ENCODE results near the gene CMTM7. TPM values are rescaled to one million over a fixed set of nuclear protein-coding genes. Genes with fewer than 3 reads are reported as not detected.

Gene CMTM7
- total RNA-seq, 8 experiments from 2014 or later: 1.2 to 48.2 (median 5.4) TPM

DNA sequence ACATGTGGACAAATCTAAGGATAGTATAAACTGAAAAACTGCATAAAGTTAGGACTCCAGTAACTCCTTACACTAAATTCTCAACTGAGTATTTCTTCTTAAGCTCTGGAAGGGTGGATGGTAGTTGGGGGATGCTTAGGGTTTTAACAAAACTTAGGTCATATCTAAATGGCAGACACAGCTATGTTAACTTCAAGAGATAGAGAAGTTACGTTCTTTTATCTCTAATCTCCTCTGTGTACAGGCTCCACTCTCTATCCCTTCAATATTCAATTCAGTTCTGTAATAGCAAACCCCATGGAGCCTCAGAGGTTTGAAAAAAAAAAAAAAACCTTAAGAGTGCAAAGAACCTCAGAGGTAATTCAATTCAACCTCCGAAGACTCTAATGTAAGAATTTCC is 107.9 kb downstream of the CMTM7 start:
- no peak overlapping the region for H3K4me3 ChIP-seq
- in situ Hi-C loops (cut with MboI; ENCODE audit: low pct_unique_long_range_greater_than_20kb in 2 of 9, low sequenced_read_pairs in 9 of 9, unreplicated experiment in 9 of 9): no loop called here
- H3K27ac ChIP-seq: no peak overlapping the region
- H3K4me1 ChIP-seq (replicated peaks in 1 of 2): peaks cover 0 to 8% of the 10 kb centered on the region in 2 donors
- no peak for ATAC-seq (replicated peaks in 6 of 8)
- WGBS, 10 experiments: 71 to 100% (median 100%) methylated on average over 1 to 2 of the region's 2 CpGs; no CpG with 5 or more reads in 2 of the 10 experiments

DNA sequence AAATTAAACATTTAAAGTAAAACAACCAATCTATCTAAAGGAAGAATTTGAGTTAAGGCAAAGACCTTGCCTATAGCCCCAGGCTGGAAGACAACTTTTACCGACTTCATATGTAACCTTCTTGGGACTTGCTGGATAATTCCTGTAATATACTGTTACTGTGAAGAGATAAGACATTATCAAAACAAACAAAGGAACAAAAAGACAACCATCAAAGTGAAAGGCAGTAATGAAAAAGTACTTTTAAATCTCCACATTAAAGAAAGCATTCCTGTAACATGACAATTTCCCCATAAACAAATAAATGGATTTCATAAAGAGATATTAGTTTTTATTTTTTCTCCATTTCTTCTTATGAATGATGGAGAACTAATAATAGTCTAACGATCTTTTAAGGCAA is 108.6 kb downstream of the CMTM7 start:
- no peak for ATAC-seq (replicated peaks in 6 of 8)
- in situ Hi-C loops (cut with MboI; ENCODE audit: low pct_unique_long_range_greater_than_20kb in 2 of 9, low sequenced_read_pairs in 9 of 9, unreplicated experiment in 9 of 9): loop anchor here in 4 of 9 experiments (10.0 to 25.0 kb wide), 2 partner anchors 162 to 165 kb away; no protein-coding TSS in a partner anchor
- H3K4me1 ChIP-seq (replicated peaks in 1 of 2): peaks cover 0 to 8% of the 10 kb centered on the region in 2 donors
- H3K27ac ChIP-seq: no peak overlapping the region
- 51 to 94% (median 79%) methylated on average over 1 to 2 of the region's 2 CpGs; no CpG with 5 or more reads in 2 of the 10 experiments for WGBS, 10 experiments
- no peak overlapping the region for H3K4me3 ChIP-seq

DNA sequence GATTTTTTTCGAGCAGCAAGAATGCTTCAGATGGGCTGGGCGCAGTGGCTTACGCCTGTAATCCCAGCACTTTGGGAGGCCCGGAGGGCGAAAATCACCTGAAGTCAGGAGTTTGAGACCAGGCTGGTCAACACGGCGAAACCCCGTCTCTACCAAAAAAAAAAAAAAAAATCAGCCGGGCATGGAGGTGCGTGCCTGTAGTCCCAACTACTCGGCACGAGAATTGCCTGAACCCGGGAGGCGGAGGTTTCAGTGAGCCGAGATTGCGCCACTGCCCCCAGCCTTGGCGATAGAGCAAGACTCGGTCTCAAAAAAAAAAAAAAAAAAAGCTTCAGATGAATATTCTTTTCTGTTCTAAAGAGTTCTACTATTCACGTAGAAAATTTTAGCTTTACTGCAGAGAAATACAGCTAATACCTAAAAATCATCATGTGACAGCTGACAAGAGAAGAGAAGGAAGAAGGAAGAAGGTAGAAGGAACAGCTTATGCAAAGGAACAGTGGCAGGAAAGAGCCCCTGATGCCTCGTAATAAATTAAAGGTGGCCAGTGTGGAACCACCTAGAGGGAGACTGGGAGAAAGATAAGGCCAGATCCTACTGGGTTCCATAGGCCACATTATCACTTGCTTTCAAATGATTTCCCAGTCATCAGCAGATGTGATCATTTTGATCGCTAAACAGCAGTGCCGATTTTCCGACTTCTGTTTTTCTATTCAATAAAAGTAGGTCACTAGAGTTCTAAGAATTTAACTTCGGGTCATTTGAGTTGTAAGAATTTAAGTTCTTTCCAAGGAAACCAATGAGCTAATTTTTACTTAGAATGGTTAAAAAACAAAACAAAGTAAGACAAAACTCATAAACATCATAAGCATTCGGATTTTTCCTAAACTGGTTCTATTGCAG is 109.5 kb downstream of the CMTM7 start:
- Histone ChIP-seq H3K4me3 (peak overlapping the region; percentile 82 to 97 (median 90)), H3K27ac (no peak overlapping the region), H3K4me1 (replicated peaks in 1 of 2) (peaks cover 0 to 8% of the 10 kb centered on the region in 2 donors)
- ATAC-seq (replicated peaks in 6 of 8): no peak
- in situ Hi-C loops (cut with MboI; ENCODE audit: low pct_unique_long_range_greater_than_20kb in 2 of 9, low sequenced_read_pairs in 9 of 9, unreplicated experiment in 9 of 9): loop anchor here in 4 of 9 experiments (10.0 to 25.0 kb wide), 2 partner anchors 161 to 164 kb away; no protein-coding TSS in a partner anchor
- 44 to 77% (median 58%) methylated on average over 6 to 25 of the region's 25 CpGs for WGBS, 10 experiments

DNA sequence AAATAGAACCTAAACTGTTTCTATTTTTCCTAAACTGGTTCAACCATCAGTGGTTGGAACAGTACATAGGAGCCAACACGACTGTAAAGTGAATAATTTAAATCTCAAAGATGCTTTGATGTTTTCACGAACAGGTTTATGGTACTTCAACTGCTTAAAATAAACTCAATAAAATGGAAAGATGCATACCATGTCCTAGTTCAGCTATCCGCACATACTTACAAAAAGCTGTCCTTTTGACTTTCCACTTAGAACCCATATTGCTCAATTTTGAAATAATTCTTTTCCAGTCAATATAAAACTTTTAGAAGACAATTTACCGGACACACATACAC is 110.1 kb downstream of the CMTM7 start:
- ATAC-seq (replicated peaks in 6 of 8): no peak
- 0 to 11% (median 0%) methylated on average over 1 to 4 of the region's 4 CpGs; no CpG with 5 or more reads in 1 of the 10 experiments for WGBS, 10 experiments
- Histone ChIP-seq H3K4me3 (peak overlapping the region; percentile 82 to 97 (median 90)), H3K27ac (no peak overlapping the region), H3K4me1 (replicated peaks in 1 of 2) (peaks cover 0 to 8% of the 10 kb centered on the region in 2 donors)
- in situ Hi-C loops (cut with MboI; ENCODE audit: low pct_unique_long_range_greater_than_20kb in 2 of 9, low sequenced_read_pairs in 9 of 9, unreplicated experiment in 9 of 9): loop anchor here in 4 of 9 experiments (10.0 to 25.0 kb wide), 2 partner anchors 161 to 163 kb away; no protein-coding TSS in a partner anchor

DNA sequence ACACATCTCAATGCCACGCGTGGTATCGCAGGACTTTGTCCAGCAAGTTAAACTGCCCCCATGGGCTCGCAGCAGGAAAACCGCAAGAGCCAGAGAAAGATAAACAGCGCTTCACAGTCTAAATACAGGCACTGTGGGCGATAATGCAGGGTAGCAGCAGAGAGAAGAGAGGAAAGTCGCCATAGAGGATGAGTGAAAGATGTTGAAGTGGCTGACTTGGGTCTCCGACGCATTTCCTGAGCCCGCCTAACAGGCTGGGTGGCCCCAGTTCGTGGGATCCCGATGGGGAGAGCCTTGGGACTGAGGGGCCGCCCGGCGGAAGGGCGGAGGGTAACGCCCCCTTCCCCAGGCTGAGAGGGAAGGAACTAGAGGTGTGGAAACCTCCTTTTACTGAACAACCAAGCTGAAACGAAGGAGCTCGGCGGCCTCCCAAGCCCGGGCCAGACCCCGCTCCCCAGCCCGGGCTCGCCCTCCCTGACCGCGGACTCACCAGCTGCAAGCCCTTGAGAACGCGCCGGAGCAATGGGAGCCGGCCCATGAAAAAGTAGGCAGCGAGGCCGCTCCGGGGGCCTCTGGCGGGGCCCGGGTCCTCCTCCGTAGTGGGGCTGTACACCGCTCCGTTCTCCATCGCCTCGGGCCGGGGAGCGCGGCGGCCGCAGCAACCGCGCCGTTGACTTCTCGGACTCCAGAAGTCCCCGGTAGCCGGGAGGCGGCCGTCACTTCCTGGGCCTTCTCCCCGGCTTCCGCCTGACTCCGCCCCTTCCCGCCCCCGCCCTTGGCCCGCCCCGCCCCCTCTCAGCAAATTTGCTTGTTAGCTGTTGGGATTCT is 110.7 kb downstream of the CMTM7 start, which contains the start of gene CMTM6:
CMTM6 (minus strand) TSS at position 735 of the 828 bp plus-strand sequence; CDS start at position 628, 107 bp downstream.
- peaks cover 0 to 8% of the 10 kb centered on the region in 2 donors for H3K4me1 ChIP-seq (replicated peaks in 1 of 2)
- 0% methylated on average over 1 to 17 of the region's 61 CpGs; no CpG with 5 or more reads in 3 of the 10 experiments for WGBS, 10 experiments
- peak within 1 kb of the TSS; percentile 37 to 78 for H3K27ac ChIP-seq
- peak within 1 kb of the TSS; percentile 82 to 97 (median 90) for H3K4me3 ChIP-seq
- in situ Hi-C loops (cut with MboI; ENCODE audit: low pct_unique_long_range_greater_than_20kb in 2 of 9, low sequenced_read_pairs in 9 of 9, unreplicated experiment in 9 of 9): loop anchor here in 4 of 9 experiments (10.0 to 25.0 kb wide), 2 partner anchors 160 to 162 kb away; no protein-coding TSS in a partner anchor
- peak; percentile 81 to 93 (median 90) for ATAC-seq (replicated peaks in 6 of 8)

DNA sequence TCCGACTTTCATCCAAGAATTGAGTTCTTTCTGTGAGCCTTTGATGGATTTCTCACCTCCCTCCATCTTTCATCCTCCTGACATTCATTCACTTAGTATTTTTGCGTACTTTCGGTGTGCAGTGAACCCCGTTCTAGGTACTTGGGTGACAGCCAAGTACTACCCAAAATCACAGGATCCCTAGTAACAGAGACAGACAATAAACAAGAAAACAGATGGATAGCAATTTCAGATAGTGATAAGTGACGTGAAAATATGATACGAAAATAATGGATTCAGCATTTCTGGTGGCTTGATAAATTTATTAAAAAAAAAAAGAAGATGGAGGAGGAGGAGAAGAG is 111.3 kb downstream of the CMTM7 start:
- no peak for ATAC-seq (replicated peaks in 6 of 8)
- H3K4me3 ChIP-seq: peak overlapping the region; percentile 82 to 97 (median 90)
- H3K27ac ChIP-seq: no peak overlapping the region
- H3K4me1 ChIP-seq (replicated peaks in 1 of 2): peaks cover 0 to 8% of the 10 kb centered on the region in 2 donors
- in situ Hi-C loops (cut with MboI; ENCODE audit: low pct_unique_long_range_greater_than_20kb in 2 of 9, low sequenced_read_pairs in 9 of 9, unreplicated experiment in 9 of 9): loop anchor here in 4 of 9 experiments (10.0 to 25.0 kb wide), 2 partner anchors 159 to 162 kb away; no protein-coding TSS in a partner anchor
- WGBS, 10 experiments: 0 to 38% (median 6%) methylated on average over 1 to 5 of the region's 6 CpGs

Other genes with a start within 250 kb of the CMTM7 start
- 1 to 10 TPM in 7 of 8 experiments, under 1 TPM in 1; 0.40 to 2.4 (median 1.3) TPM for gene CMTM8, start 153.2 kb upstream of the CMTM7 start, total RNA-seq
- gene CMTM6, start 111.0 kb downstream of the CMTM7 start, total RNA-seq: 100 to 1,000 TPM in 1 of 8 experiments, 10 to 100 TPM in 7; 11.4 to 275 (median 28.6) TPM
- 10 to 100 TPM; 31.2 to 79.8 (median 66.4) TPM for gene DYNC1LI1, start 179.0 kb downstream of the CMTM7 start, total RNA-seq